NCI-H2029 (cell line): ENCODE data around the gene SAMD4A.

Source experiments
- DNase-seq: peaks from one replicate; lab custom pipeline; 2025; lab: John Stamatoyannopoulos, UW

The SAMD4A gene

DNA sequence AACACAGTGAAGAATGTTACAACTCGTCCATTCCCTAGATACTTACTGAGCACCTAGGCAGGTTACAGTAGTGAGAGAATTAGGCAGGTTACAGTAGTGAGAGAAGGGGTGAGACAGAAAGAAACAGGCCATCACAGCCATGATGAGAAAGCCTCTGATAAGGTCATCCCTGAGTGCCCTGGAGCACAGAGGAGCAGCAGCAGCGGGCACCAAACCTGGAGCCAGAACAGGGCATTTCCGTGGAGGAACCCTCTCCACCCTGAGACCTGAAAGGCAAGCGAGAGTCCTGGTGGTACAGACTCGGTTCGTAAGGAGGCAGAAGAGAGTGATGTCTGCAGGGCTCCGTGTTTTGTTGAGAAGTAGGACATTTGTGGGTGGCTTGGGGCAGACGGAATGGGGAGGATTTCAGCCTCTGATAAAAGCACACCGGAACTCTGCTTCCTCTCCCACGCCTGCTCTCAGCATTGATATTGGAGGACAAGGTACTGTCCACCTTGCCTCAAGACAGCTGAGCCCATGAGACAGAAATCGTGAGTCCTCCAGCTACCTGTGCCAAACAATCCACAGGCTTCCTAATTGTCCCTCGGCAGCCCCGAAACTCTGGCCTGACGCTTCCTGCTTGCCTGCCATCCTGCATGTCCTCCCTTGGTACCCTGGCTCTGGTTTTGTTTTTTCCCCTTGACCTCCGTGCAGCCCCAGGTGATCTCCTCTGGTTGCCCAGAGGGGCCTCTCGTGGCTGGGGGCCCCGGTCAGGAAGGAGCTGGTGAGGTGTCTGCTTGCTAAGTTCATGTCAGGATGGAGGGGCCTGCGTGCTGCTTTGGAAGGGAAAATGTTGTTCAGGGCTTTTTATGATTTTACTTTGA lies 199.6 kb downstream of the SAMD4A start:
- DNase-seq = no peak

DNA sequence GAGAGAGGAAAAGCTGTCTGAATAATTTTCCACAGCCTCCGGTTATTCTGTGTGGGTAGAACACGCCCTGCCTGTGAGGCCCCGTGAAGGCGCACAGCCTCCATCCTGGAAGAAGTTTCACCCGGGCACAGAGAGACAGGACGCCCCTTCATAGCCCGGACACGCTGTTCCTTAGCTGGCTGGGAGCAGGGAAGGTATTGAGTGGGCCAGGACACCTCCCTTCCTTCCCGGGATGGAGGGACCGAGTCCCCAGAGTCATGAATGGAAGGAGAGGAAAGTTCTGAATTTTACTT lies 200.2 kb downstream of the SAMD4A start:
- DNase-seq = no peak

DNA sequence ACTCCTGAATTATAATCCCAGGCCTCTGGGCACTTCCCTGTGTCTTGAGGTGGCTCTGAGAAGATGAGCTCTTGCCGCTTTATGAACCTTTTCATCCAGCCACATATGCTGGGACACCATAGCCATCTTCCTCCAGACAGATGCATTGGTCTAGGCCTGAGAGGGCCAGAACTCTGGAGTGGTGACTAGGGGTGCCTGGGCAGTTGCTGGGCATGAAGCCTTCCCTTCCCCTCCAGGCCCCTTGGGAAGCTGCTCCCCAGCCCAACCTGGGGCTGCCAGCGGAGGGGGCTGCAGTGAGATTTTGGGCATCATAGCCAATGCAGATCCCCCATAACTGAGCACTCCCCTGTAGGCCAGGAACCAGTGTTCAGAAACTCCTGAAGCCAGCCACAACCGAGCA lies 200.5 kb downstream of the SAMD4A start:
- DNase-seq = no peak

DNA sequence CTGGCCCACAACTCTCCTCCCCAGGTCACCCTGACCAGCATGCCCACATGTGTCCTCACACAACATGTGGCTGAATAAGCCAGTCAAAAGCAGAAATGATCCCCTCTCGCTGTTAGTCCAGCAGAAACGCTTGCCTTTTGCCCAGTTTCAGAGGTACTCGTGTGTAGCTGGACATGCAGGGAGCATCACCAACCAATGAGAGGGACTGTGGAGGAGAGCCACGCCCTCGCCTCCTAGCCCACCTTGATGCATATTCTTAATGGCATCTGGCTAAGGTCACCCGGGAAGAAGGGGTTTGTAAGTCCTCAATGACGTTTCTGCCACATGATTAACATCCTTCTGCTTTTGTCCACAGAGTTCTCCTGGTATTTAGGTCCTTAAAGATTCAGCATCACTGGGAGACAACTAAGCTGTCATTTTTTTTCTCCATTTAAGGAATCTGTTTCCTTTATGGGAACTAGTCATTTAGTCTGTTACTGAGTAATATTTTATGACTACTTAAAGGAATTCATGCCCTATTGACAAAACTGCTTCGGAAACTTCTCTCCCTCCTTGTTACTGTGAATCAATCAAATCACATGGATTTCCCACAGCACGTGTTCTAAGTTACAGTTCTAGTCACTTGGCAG lies 201.7 kb downstream of the SAMD4A start:
- DNase-seq = no peak

DNA sequence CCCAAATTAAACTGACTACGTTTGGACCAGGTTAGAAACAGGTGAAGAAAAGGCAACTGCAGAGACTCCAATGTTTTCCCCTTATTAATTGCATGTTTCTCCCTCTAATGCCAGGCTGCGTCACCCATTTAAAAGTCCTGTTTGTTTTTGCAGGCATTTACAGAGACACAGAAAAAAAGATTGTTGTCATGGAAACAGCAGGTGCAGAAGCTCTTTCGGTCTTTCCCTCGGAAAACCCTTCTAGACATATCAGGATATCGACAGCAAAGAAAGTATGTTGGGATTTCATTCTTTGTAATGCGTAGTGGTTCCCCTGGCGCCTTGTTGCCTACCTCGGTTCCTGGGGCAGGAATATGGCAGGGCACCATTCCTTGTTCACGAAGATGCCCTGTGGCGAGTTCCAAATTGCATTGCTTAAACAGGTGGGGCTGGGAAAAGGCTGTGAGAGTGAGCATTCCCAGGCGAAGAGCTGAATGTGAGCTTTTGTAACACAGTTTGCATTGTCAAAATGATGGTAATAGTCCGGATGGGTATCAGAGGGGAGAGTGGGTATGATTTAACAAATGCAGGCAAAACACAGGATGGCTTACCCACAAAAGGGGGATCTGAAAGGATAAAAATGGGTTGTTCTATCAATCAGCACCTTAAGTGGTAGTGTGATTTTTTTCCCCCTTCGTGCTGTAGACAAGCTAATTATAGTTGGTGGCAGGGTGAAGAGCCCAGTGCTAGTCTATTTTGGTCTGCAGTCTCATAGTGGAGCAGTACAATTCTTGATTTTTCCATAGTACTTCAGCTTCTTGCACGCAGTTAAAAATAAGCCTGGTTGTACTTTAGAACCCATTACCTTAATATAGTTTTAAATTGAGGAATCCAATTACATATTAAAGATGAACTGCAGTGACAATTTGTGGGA lies 203.3 kb downstream of the SAMD4A start:
- DNase-seq = no peak

DNA sequence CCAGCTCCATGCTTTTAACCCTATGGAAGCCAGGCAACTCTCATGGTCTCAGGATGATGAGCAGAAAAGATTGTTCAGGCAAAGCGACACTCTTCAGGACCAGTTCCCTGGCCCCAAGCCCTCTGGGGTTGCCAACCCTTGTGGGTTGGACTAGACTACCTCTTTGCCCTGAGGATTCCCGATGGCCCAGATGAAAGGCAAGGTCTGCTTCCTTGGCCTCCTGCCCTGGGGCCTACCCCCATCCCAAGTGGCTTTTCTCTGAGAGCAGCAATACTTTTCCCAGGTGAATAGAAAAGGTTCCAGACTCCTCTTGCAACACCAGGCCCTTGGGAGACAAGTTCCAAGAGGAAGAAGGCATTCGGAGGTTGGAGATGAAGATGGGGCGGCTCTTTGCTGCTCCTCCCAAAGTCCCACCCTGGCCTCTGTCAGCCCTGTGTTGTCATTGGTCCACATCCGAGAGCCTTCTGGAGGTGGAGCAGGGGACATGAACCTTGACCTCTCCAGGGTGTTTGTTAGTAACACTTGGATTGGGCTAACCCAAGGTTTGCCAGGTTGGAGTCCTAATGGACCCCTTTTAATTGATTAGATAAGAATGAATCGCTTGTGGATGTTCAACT lies 204.6 kb downstream of the SAMD4A start:
- DNase-seq = no peak

DNA sequence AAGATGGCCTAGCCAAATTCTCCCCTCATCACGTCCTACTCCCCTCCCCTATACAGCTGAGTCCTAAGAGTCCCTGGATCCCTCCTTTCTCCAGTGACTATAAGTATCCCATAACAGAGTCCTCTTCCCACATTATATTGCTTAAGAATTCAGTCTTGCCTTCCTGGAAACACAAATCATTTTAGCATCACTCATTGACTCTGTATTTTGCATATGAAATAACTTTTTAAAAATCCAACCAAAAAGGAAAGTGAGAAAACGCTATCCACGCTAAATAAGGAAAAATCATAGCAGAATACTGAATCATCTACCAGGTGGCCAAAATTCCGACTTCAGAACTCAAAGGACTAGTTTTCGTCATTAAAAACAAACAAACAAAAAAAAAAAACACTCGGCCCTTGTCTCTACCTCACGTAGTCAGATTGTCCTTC lies 205.5 kb downstream of the SAMD4A start:
- DNase-seq = no peak

DNA sequence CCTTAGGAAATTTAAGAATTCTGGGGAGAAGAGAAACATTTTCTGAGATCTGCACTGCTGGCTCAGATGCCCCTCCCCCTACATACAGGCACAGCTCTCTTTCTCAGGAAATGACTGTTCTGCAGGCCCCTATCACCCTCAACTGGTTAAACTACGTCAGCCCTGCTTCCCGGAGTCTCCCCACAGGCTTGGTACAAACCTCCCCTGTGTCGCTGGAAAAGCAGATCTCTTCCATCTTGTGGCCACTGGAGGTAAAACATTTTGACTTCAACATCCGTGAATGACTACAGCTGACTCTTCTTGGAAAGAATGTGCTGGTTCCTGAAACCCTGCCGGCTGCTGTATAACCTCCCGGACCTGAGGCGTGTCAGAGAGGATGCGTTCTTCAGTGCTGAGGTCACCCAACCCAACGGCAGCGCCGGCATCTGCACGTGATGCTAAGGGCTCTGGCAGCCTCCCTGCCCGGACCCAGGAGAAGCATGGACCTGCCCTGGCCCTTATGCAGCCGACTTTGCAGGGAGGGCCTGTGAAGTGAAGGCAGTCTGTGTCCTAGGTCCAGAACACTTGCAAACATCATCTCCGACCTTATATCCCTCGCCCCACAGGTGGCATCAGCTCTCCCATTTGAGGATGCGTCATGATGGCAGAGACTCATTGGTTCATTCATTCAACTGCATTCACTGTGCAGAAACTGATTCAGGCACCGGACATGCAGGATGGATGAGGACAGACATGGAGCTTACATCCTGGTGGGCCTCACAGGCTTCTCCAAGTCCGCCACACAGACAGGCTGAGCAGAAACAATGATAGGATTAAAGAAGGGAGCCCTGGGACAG lies 206.5 kb downstream of the SAMD4A start:
- peak; percentile 41 for DNase-seq

DNA sequence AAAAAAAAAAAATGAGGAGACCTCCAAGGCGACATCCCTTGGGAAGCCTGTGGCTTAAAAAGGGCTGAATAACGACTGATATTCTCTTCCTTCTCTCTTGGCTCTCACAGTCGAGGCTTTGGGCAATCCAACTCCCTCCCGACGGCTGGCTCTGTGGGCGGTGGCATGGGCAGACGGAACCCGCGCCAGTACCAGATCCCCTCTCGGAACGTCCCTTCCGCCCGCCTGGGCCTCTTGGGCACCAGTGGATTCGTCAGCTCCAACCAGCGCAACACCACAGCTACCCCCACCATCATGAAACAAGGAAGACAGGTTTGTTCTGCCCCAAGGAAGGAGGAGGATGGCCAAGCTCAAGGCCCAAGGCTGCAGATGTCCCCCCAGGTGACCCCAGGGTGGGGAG lies 207.9 kb downstream of the SAMD4A start:
- no peak for DNase-seq

DNA sequence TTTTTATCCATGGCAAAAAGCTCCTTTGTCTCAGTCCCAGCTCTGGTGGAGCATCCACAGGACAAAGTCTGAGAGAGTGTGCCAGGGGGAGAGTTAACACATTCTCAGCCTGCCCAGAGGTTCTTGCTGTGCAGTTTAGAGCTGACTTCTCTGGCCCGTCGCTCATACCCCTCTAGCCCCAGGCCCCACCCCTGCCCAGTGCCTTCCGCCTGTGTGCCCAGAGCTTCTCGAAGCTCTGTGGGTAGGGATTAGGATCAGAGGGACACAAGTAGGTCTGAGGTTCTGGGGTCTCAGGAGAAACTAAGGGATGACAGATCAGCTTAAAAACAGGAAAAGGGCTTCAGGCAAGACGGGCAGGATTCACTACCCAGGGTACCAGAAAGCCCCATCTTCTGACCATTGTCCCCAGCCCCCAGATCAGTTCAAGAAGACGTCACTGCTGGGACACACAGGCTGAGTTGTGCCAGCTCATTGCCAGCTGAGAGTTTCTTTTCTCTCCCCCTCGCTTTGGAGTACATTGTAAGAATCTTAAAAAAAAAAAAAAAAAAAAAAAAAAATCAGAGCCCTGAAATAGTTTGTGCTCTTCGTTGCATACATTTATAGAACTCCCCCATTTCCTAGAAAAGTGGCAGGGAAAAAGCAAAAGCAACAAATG lies 208.7 kb downstream of the SAMD4A start:
- DNase-seq = no peak

DNA sequence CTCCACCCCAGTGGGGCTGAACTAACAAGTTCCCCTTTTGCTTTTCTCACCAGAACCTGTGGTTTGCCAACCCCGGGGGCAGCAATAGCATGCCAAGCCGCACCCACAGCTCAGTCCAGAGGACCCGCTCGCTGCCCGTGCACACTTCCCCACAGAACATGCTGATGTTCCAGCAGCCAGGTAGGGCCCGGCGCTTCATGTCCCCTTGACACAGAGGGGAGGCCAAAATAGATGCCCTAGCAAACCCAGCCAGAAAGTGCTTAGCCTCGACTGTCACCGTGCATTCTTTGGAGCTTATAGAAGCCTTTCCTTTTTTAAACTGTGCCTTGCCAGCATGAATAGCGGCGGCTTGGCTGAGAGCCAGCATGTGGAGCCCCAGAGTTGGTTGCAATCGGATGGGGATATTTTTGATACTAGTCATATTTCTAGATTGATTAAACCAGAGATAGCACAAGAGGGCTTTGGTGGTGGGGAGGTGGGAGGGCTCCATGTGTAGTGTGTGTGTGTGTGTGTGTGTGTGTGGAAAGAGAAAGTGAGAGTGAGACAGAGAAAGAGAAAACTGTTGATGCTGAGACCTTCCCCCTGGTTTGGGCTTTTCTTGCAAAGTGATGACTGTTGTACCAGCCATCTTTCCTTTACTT lies 209.6 kb downstream of the SAMD4A start:
- no peak for DNase-seq

DNA sequence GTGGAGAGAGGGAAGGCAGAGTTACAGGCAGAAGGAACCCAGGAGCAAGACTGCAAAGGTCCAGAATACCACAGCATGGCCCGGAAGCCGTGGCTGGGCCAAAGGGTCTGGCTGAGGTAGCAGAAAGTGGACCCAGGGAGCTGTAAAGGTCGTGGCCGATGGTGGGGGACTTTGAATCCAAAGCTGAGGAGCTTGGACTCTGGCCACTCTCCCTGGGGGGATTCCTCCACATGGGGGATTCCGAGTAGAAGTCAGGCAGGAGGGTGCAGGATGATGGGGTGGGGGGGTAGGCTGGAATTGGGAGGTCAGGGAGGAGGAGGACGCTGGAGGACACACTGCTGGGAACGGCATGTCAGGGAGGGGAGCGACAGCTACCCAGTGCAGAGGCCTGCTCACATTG lies 210.5 kb downstream of the SAMD4A start:
- DNase-seq = no peak

DNA sequence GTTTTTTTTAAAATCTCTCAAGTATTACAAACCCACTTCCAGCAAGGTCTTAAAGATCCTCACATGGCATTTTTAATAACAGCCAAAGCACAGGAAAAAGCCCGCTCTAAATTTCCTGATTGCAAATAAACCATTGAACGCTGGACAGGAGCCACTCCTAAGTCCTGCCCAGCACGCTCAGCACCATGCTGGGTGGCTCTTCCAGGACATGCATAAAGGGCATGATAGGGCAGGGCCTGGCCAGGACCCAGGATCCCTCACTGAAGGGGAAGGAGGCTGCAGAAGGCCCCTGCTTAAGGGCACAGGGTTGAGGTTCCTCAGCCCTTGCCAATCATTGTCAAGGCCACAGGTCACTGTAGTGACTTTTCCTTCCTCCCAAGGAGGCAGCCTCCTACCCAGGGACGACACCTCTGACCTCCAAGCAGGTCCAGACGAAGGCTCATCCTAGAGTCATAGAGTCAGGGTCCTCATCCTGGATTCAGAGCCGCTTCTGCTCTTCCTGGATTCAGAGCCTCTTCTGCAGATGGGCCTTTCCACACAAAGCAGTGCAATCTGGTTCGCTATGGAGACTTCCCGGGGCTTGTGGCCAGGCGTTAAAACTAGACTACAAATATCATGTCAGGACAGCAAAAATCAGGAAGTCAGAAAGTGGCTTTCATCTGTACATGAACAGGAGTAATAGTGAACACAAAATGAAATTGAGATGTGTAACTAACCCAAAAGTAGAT lies 211.9 kb downstream of the SAMD4A start:
- DNase-seq = no peak

DNA sequence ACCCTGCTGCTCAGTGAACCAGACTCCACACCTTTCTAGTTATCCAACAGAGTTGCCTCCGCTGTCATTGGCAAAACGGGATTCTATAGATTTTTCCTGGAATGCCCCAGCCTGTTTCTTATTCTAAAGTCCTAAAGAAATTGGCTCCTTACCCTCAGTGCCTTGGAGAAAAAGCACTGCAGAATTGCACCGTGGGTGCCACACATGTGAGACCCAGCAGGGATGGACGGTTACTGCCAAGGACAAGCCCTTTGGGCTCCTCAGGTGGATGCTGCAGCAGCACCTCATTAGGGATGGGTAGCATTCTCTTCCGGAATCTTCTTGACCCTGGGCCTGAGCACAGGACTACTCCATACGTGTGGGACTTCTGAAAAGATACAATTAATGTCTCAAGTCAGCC lies 214.2 kb downstream of the SAMD4A start:
- no peak for DNase-seq

DNA sequence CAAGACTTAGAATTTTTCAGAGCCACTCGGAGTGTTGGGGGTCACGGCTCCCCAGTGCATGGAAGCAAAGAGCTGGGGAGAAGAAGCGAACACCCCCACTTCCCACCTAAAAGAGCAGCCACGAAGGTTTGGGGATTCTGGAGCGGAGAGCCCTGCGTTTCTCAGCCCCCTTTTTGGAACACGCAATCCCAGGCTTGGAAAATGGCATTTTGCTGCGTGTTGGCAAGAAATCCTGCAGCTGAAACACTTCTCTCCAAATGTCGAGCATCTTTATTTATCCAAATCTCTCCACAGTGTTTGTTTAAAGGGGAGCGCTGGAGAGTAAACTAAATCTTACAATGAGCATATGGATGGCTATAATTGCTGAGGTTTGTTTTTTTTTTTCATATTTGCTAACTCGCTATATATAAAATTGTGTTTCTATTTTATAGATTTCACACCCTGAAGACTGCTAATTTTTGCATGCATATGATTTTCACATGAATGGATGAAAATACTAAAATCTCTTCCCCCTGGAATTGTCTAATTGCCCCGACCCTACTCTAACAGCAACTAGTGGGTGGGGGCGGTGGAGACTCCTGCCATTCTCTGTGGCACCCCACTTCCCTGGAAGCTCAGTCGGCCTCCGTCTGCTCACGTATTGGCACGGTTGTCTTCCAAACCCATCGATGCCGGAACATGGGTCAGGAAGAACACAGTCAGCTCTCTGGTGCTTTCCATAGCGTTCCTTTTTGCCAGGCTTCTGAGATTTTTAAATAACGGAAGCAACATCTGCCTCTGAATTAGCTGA lies 215.2 kb downstream of the SAMD4A start:
- no peak for DNase-seq

DNA sequence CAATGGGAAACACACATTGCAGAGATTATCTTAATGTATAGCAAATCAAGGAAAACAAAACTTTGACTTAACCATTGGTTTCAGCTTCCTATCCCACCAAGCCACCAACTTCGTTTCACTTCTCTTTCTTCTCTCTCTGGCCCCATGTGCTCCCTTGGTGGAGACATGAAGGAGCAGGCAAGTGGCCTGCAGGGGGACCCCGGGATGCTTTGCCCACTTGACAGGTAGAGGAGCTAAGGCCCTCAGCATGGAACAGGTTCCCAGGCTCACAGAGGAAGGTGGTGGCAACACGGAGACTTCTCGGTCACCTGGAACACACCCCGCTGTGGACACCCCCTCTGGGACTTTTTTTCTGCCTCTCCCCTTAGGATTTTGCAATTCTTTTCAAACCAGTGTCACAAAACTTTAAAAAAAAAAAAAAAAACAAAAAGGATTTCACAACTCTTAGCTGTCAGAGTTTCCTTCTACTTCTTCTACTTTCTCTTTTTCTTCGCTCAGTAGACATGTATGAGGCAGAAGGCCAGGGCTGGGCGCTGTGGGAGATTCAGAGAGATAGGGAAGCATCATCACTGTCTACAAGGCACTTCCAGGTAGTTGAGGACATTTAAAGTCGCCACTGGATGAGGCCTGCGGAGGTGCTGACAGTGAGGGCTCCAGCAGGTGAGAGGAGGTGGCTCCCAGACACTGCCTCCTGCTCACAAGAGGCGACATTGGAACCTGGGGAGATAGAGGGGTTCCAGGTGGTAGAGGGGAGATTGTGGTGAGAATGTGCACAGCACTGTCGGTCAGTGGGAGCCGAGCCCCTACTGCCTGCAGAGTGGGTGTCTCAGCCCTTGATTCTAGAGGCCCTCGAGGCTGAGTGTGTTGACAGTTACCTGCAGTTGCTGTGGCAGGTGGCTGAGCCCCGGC lies 216.1 kb downstream of the SAMD4A start:
- no peak for DNase-seq

DNA sequence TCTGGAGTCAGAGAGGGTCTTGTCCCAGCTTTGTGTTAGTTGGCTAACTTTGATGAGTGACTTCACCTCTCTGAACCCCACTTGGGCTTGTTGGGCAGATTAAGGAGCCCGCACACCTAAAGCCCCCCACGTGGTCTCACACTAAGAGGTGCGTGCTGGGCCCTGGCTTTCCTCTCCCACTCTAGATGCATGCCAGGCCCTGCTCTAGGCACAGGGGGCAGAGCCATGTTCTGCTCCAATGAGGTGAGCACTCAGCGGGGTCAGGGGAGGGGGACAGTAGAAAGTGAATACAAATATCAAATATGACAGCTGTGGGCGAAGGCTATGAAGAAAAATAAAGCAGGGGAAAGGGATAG lies 216.7 kb downstream of the SAMD4A start:
- no peak for DNase-seq

DNA sequence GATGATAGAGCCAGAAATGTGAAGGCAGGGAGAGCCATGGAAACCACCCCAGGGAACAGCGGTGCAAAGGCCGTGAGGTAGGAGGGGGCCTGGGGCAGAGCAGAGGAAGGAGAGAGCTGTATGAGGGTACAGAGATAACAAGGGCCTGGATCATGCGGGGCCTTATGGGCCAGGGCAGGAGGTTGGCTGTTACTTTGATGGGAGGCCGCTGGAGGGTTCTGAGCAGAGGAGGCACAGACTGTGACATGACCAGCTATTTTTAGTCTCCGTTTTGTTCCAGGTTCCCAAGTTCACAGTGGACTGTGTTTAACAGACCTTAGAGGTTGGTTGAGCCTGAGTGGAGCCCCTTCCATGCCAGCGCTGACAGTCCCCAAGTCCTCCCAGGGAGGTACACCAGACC lies 217.1 kb downstream of the SAMD4A start:
- no peak for DNase-seq
